Measurements from ENCODE around the gene SLC2A3. TPM values are rescaled to one million over a fixed set of nuclear protein-coding genes. Genes with fewer than 3 reads are reported as not detected.
A peak's percentile ranks its signal among the peaks of the same experiment; 100 is the strongest.
"Not testable (repeated sequence)": the region's sequence is repeated elsewhere in the genome, so short reads cannot be mapped to it uniquely, and the experiment has no call there.

The SLC2A3 gene
- total RNA-seq, 1 donor from 2014 or later: 61.9 TPM

- DNase-seq (ENCODE audit: low spot score): no peak
These were observed 15.7 kb upstream of the SLC2A3 start for GRCh38 chr12:7951671-7952070.

GRCh38 chr12:7950230-7950943 lies 14.4 kb upstream of the SLC2A3 start:
- not testable (repeated sequence) for DNase-seq (ENCODE audit: low spot score)

GRCh38 chr12:7948589-7949260 lies 12.7 kb upstream of the SLC2A3 start:
- DNase-seq (ENCODE audit: low spot score): no peak

- no peak for DNase-seq (ENCODE audit: low spot score)
These were observed 11.0 kb upstream of the SLC2A3 start for GRCh38 chr12:7947011-7947410.

GRCh38 chr12:7944760-7945159 lies 8.8 kb upstream of the SLC2A3 start:
- DNase-seq (ENCODE audit: low spot score): not testable (repeated sequence)

- DNase-seq (ENCODE audit: low spot score): no peak
These were observed 4.9 kb upstream of the SLC2A3 start for GRCh38 chr12:7940906-7941305.

GRCh38 chr12:7937833-7938506 lies 2.0 kb upstream of the SLC2A3 start:
- no peak for DNase-seq (ENCODE audit: low spot score)

GRCh38 chr12:7934889-7935492 lies 996 bp downstream of the SLC2A3 start:
- DNase-seq (ENCODE audit: low spot score): no peak

GRCh38 chr12:7934091-7934888 lies 1.7 kb downstream of the SLC2A3 start:
- DNase-seq (ENCODE audit: low spot score): no peak

GRCh38 chr12:7933255-7933726 lies 2.7 kb downstream of the SLC2A3 start:
- peak; percentile 66 for DNase-seq (ENCODE audit: low spot score)

- DNase-seq (ENCODE audit: low spot score): not testable (repeated sequence)
These were observed 3.3 kb downstream of the SLC2A3 start for GRCh38 chr12:7932599-7933240.

- DNase-seq (ENCODE audit: low spot score): no peak
These were observed 6.7 kb downstream of the SLC2A3 start for GRCh38 chr12:7929083-7929792.

GRCh38 chr12:7927470-7927869 lies 8.5 kb downstream of the SLC2A3 start:
- DNase-seq (ENCODE audit: low spot score): no peak

GRCh38 chr12:7926068-7926666 lies 9.8 kb downstream of the SLC2A3 start:
- DNase-seq (ENCODE audit: low spot score): not testable (repeated sequence)

GRCh38 chr12:7923241-7924236 lies 12.4 kb downstream of the SLC2A3 start:
- DNase-seq (ENCODE audit: low spot score): no peak

- DNase-seq (ENCODE audit: low spot score): not testable (repeated sequence)
These were observed 14.8 kb downstream of the SLC2A3 start for GRCh38 chr12:7921181-7921580.

GRCh38 chr12:7918268-7918590 lies 17.8 kb downstream of the SLC2A3 start:
- not testable (repeated sequence) for DNase-seq (ENCODE audit: low spot score)

- no peak for DNase-seq (ENCODE audit: low spot score)
These were observed 18.4 kb downstream of the SLC2A3 start for GRCh38 chr12:7917392-7918267.
